HepG2 (cell line): Measurements from ENCODE around the gene TRAF3. TPM values are rescaled to one million over a fixed set of nuclear protein-coding genes. Genes with fewer than 3 reads are reported as not detected.

Source experiments
- ATAC-seq: fragments of 200-7000 bp; cut with Tn5 transposase; 3 replicates; pipeline ENCODE4 v1.9.1; 2020; ENCODE audit warnings: mild to moderate bottlenecking, moderate library complexity
- BruUV-seq: library from RNA; stranded (reverse); fragments of 400-500 nt; replicated peaks from 2 replicates; lab custom pipeline; 2021; lab: Mats Ljungman, UMichigan
- CTCF ChIA-PET: fragments of 300-600 bp; formaldehyde crosslinking; extraction: SDS; loops from one replicate; lab custom pipeline; 2021; ENCODE audit warnings: low total read pairs, inconsistent platforms, low intra/inter-chr PET ratio; lab: Yijun Ruan, JAX
- POLR2A ChIA-PET: fragments of 350-600 bp; sonication (Branson Sonifier 250); formaldehyde crosslinking; loops from one replicate; lab custom pipeline; 2020; ENCODE audit warnings: antibody characterized with exemption, inconsistent platforms; lab: Yijun Ruan, JAX
- DNase-seq: peaks from one replicate; pipeline ENCODE4 v3.0.0-alpha.2; 2015; ENCODE audit warnings: low spot score
- FAIRE-seq: peaks from 3 replicates; lab custom pipeline; 2011; peaks lifted over from hg19 to GRCh38; lab: Jason Lieb, UNC
- H2AFZ ChIP-seq: one replicate; pipeline ENCODE4 v1.6.1; 2011; ENCODE audit warnings: low read length, inconsistent platforms
- H3K27ac ChIP-seq: fragments of 300-600 bp; 3 replicates; pipeline ENCODE4 v1.8.0; 2011; ENCODE audit warnings: mixed run types, mild to moderate bottlenecking, mixed read lengths, low read length, inconsistent platforms; ENCODE audit not compliant: insufficient read depth; ENCODE audit errors: extremely low read length
- H3K27me3 ChIP-seq, 2 experiments: fragments of 200-600 bp in 1 of 2; 2 replicates in 1 of 2; 3 replicates in 1 of 2; pipeline versions ENCODE4 v1.6.0 to v1.8.0; 2011; ENCODE audit warnings: low read length in 2 of 2, mild to moderate bottlenecking in 2 of 2, moderate library complexity in 2 of 2, inconsistent platforms in 1 of 2; ENCODE audit not compliant: insufficient read depth in 2 of 2, control insufficient read depth in 1 of 2
- H3K36me3 ChIP-seq, 2 experiments: fragments of 200-600 bp in 1 of 2; replicated peaks in 1 of 2; 2 replicates in 1 of 2; 3 replicates in 1 of 2; pipeline versions ENCODE4 v1.5.1 to v1.8.0; 2011; ENCODE audit warnings: low read length in 2 of 2, inconsistent platforms in 1 of 2; ENCODE audit not compliant: insufficient read depth in 2 of 2, control insufficient read depth in 1 of 2
- H3K4me1 ChIP-seq: 2 replicates; pipeline ENCODE4 v1.5.1; 2012; ENCODE audit warnings: low read length, inconsistent platforms; ENCODE audit not compliant: insufficient read depth
- H3K4me2 ChIP-seq: 2 replicates; pipeline ENCODE4 v1.6.0; 2011; ENCODE audit warnings: low read depth, low read length, inconsistent platforms
- H3K4me3 ChIP-seq, 3 experiments: fragments of 200-600 bp in 1 of 3; sonication (generic), shearing (Covaris generic) in 1 of 3; replicated peaks in 1 of 3; 2 replicates each; pipeline ENCODE4 v1.5.1; 2011 to 2016; ENCODE audit warnings: low read length in 3 of 3, inconsistent platforms in 2 of 3, low read depth in 2 of 3, mild to moderate bottlenecking in 2 of 3, control low read depth in 1 of 3, mixed read lengths in 1 of 3; ENCODE audit not compliant: insufficient read depth in 1 of 3
- H3K79me2 ChIP-seq: one replicate; pipeline ENCODE4 v1.6.1; 2011; ENCODE audit warnings: low read length, inconsistent platforms; ENCODE audit not compliant: insufficient read depth
- H3K9ac ChIP-seq: 2 replicates; pipeline ENCODE4 v1.6.0; 2011; ENCODE audit warnings: mild to moderate bottlenecking, low read depth, low read length, inconsistent platforms; ENCODE audit not compliant: insufficient read depth
- H3K9me3 ChIP-seq: 2 replicates; pipeline ENCODE4 v1.5.1; 2012; ENCODE audit warnings: mild to moderate bottlenecking, low read length
- H4K20me1 ChIP-seq: 2 replicates; pipeline ENCODE4 v1.6.0; 2011; ENCODE audit warnings: inconsistent platforms, mild to moderate bottlenecking, low read length, moderate library complexity; ENCODE audit not compliant: insufficient read depth
- BRD4 ChIP-seq: sonication (generic); formaldehyde crosslinking; IDR thresholded peaks from 2 replicates; pipeline ENCODE4 v1.4.0; 2020; ENCODE audit warnings: missing genetic modification reagents
- MBD4 ChIP-seq: IDR thresholded peaks from 2 replicates; pipeline ENCODE4 v1.6.1; 2012; ENCODE audit warnings: low read length, inconsistent platforms, borderline replicate concordance
- RBM22 ChIP-seq: fragments of 200-400 bp; formaldehyde crosslinking; optimal IDR thresholded peaks from 2 replicates; pipeline ENCODE3; 2017; ENCODE audit warnings: mild to moderate bottlenecking, low read length, moderate library complexity
- SKIL ChIP-seq: sonication (generic); formaldehyde crosslinking; IDR thresholded peaks from 2 replicates; pipeline ENCODE4 v1.8.0; 2022; ENCODE audit warnings: missing genetic modification reagents, mild to moderate bottlenecking, moderate library complexity, borderline replicate concordance
- ZFP36L2 ChIP-seq: sonication (generic); formaldehyde crosslinking; IDR thresholded peaks from 2 replicates; pipeline ENCODE4 v1.4.0; 2020; ENCODE audit warnings: missing genetic modification reagents
- ZHX1 ChIP-seq: sonication (generic); formaldehyde crosslinking; IDR thresholded peaks from 2 replicates; pipeline ENCODE4 v1.8.1; 2022; ENCODE audit warnings: low read depth, mild to moderate bottlenecking, missing genetic modification reagents
- ZNF235 ChIP-seq: sonication (generic); formaldehyde crosslinking; IDR thresholded peaks from 2 replicates; pipeline ENCODE4 v1.8.1; 2023; ENCODE audit warnings: mild to moderate bottlenecking, missing genetic modification reagents, borderline replicate concordance
- ZNF432 ChIP-seq: sonication (generic); formaldehyde crosslinking; IDR thresholded peaks from 2 replicates; pipeline ENCODE4 v1.5.0; 2020; ENCODE audit warnings: missing genetic modification reagents, mild to moderate bottlenecking, borderline replicate concordance
- ZNF512 ChIP-seq: sonication (generic); formaldehyde crosslinking; IDR thresholded peaks from 2 replicates; pipeline ENCODE4 v1.4.0; 2020; ENCODE audit warnings: mild to moderate bottlenecking, missing genetic modification reagents
- WGBS: methylation state at CpG from one replicate; pipeline ENCODE4 v1.1.6; 2017; ENCODE audit warnings: low lambda C conversion rate; 5-methylcytosine and 5-hydroxymethylcytosine counted together
- in situ Hi-C: cut with HindIII; loops from 2 replicates; pipeline ENCODE4 v1.10.0; 2017; ENCODE audit warnings: low pct_unique_long_range_greater_than_20kb; ENCODE audit not compliant: extremely low pct_ligation_motif_present
- intact Hi-C: fragments of 100-400 bp; cut with micrococcal nuclease; formaldehyde crosslinking; loops from one replicate; pipeline ENCODE4 v1.10.0; 2022; ENCODE audit not compliant: unreplicated experiment
- polyA plus RNA-seq, 8 experiments: library from polyadenylated mRNA; depleted of rRNA in 3 of 8; stranded (reverse) in 7 of 8; unstranded in 1 of 8; fragments of >200 nt; fragmentation: Illumina TruSeq in 4 of 8; extraction: Trizol in 4 of 8; gene quantifications; 2 replicates each; pipeline versions ENCODE4 v1.2.1 to v1.2.3, GENCODE V29; 2011 to 2016; ENCODE audit warnings: low read depth in 4 of 8, missing spikeins in 1 of 8, mixed read lengths in 1 of 8; ENCODE audit not compliant: insufficient read depth in 1 of 8
- total RNA-seq, 5 experiments: library from RNA; depleted of rRNA; stranded (reverse); fragments of >200 nt; fragmentation: Illumina TruSeq; extraction: Trizol; gene quantifications; 2 replicates each; pipeline ENCODE4 v1.2.3, GENCODE V29; 2016; ENCODE audit warnings: low read depth in 1 of 5

Gene TRAF3
- total and polyA plus RNA-seq, 2 of the 13 experiments (the other 11 are each of a cell fraction or from before 2014, with no cell fraction given) = 6.9 to 12.2 TPM

- H3K27me3 ChIP-seq = no peaks in the 10 kb centered on the region
- in situ Hi-C loops (no loop called here), intact Hi-C loops (no loop called here)
- ChIA-PET POLR2A (no interaction called here), CTCF (no interaction called here)
- DNase-seq (no peak), ATAC-seq (no peak), FAIRE-seq (no peak)
- H2AFZ ChIP-seq = no peak overlapping the region
- H3K4me1 ChIP-seq = no peaks in the 10 kb centered on the region
- H3K9ac ChIP-seq = no peak overlapping the region
- H3K4me2 ChIP-seq = no peak overlapping the region
- H3K36me3 ChIP-seq = peaks cover 38 to 44% of the 10 kb centered on the region in 2 experiments; a peak in 4 of 5 replicates
- no peak overlapping the region for H3K27ac ChIP-seq
- no peak overlapping the region for H3K4me3 ChIP-seq
- H3K9me3 ChIP-seq = no peaks in the 10 kb centered on the region
- H3K79me2 ChIP-seq = no peaks in the 10 kb centered on the region
- no peaks in the 10 kb centered on the region for H4K20me1 ChIP-seq
- no TSS peak for BruUV-seq
- 92% methylated on average over 1 of the region's 9 CpGs for WGBS
- TF ChIP-seq ZNF512 (no peak), MBD4 (no peak)
Observed at GRCh38 chr14:102948698-102949061, 171.4 kb downstream of the TRAF3 start.

GRCh38 chr14:102949062-102949800 is 172.0 kb downstream of the TRAF3 start:
- H3K79me2 ChIP-seq = no peaks in the 10 kb centered on the region
- H3K9me3 ChIP-seq = no peaks in the 10 kb centered on the region
- H3K4me2 ChIP-seq = no peak overlapping the region
- H3K27me3 ChIP-seq = no peaks in the 10 kb centered on the region
- CTCF ChIA-PET = no interaction called here
- no peak overlapping the region for H3K9ac ChIP-seq
- no peaks in the 10 kb centered on the region for H3K4me1 ChIP-seq
- ATAC-seq (no peak), FAIRE-seq (no peak), DNase-seq (no peak)
- no peak overlapping the region for H3K4me3 ChIP-seq
- H4K20me1 ChIP-seq = no peaks in the 10 kb centered on the region
- no peak overlapping the region for H3K27ac ChIP-seq
- H3K36me3 ChIP-seq = peaks cover 38 to 47% of the 10 kb centered on the region in 2 experiments
- intact Hi-C loops = no loop called here
- TF ChIP-seq ZHX1 (no peak), BRD4 (CRISPR knock-in tag) (no peak), SKIL (CRISPR knock-in tag) (no peak), ZNF432 (CRISPR knock-in tag) (no peak), RBM22 (no peak), ZFP36L2 (CRISPR knock-in tag) (no peak), ZNF235 (CRISPR knock-in tag) (no peak)
- POLR2A ChIA-PET = no interaction called here
- 96% methylated on average over 23 of the region's 28 CpGs for WGBS
- no peak overlapping the region for H2AFZ ChIP-seq
- BruUV-seq = no TSS peak
- in situ Hi-C loops = no loop called here
